ENCODE results near the gene GCLM. TPM values are rescaled to one million over a fixed set of nuclear protein-coding genes. Genes with fewer than 3 reads are reported as not detected.

GCLM gene
- total RNA-seq, 2 donors from 2014 or later = 12.5 to 28.4 TPM

GRCh38 chr1:93846206-93846991 is 62.8 kb downstream of the GCLM start:
- Histone ChIP-seq H3K36me3 (no peaks in the 10 kb centered on the region), H3K4me3 (peak overlapping the region; percentile 93), H3K4me1 (ENCODE audit: control insufficient read depth in 1 of 2, low read depth in 2 of 2) (peaks cover 8 to 27% of the 10 kb centered on the region in 2 donors), H3K27me3 (replicated peaks; ENCODE audit: insufficient read depth) (no peaks in the 10 kb centered on the region), H3K27ac (peak overlapping the region; percentile 95 to 98), H3K9me3 (no peaks in the 10 kb centered on the region)
- DNase-seq (ENCODE audit: low spot score) (peak; percentile 66), ATAC-seq (ENCODE audit: insufficient number of reproducible peaks, low FRiP score, low read depth) (peak; percentile 50)
- peak; percentile 52 for TF ChIP-seq CTCF (IDR thresholded peaks at IDR 0.05)

DNA sequence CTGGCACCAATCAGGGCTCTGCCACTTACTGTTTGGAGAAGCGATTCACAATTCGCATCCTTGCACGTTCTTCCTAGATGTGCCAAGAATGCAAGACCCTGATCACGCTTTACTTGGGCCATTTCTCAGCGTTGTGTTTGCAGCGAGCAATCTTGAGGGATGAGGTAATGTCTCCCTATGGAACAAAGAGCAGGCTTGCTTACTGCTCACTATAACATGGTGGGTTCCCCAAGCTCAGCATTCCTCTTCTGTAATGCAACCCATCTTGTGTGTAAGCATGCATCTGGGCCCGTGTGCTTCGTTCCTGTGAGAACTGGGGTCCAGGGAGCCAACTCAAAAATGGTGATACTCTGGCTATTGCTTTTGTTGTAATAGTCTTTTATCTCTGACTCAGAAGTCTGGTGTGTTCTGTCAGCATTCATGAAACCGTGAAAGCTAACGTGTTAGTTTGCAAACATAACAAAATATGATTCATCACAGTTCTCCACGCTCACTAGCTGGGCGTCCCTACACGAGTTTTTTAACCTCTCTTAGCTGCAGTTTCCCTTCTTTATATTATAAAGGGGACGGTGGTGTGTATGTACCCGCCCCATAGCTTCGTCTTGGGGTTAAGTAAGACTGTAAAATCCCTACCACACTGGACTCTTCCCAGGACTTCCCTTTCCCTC is 63.6 kb downstream of the GCLM start:
- peak; percentile 29 for ATAC-seq (ENCODE audit: insufficient number of reproducible peaks, low FRiP score, low read depth)
- no peak for DNase-seq (ENCODE audit: low spot score)

DNA sequence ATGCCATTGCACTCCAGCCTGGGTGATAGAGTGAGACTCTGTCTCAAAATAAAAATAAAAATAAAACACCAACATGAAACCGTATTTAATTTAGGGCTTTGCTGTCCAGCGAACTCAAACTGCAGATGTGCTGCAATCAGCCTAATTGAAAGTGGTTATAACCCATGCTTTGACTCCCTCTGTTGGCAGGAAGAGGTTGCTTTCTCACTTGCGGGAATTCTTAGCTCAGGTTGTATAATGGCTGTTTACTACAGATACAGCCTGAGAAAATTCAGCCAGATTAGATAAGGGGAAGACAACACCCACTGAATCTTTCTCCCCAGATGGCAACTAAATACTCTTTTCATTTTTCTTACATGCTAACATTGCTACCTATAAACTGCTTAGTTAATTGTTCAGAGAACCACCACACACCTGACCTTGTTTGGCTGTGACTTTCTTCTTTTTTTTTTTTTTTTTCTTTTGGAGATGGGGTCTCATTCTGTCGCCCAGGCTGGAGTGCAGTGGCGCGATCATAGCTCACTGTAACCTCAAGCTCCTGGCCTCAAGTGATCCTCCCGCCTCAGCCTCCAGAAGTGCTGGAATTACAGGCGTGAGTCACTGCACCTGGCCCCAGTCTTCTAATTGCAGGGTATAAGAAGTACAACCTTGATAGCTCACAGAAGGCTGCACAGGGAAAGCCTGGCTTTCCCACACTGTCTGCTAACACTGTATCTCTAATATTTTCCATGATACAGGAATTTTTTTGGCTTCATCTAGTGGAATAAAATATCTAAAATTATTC is 64.8 kb downstream of the GCLM start:
- ATAC-seq (ENCODE audit: insufficient number of reproducible peaks, low FRiP score, low read depth) (no peak), DNase-seq (ENCODE audit: low spot score) (no peak)
- Histone ChIP-seq H3K27me3 (replicated peaks; ENCODE audit: insufficient read depth) (no peaks in the 10 kb centered on the region), H3K9me3 (no peaks in the 10 kb centered on the region), H3K4me3 (no peak overlapping the region), H3K4me1 (ENCODE audit: control insufficient read depth in 1 of 2, low read depth in 2 of 2) (peaks cover 6 to 23% of the 10 kb centered on the region in 2 donors), H3K36me3 (no peaks in the 10 kb centered on the region), H3K27ac (peak overlapping the region; percentile 95 to 98)
- peak; percentile 41 for TF ChIP-seq CTCF (IDR thresholded peaks at IDR 0.05)

More for the DNA sequence above, 63.6 kb downstream of the GCLM start:
- H3K4me3 ChIP-seq = peak overlapping the region; percentile 93
- no peaks in the 10 kb centered on the region for H3K36me3 ChIP-seq
- peak overlapping the region; percentile 95 to 98 for H3K27ac ChIP-seq
- H3K9me3 ChIP-seq = no peaks in the 10 kb centered on the region
- peaks cover 6 to 23% of the 10 kb centered on the region in 2 donors for H3K4me1 ChIP-seq (ENCODE audit: control insufficient read depth in 1 of 2, low read depth in 2 of 2)
- TF ChIP-seq CTCF (IDR thresholded peaks at IDR 0.05) = no peak
- H3K27me3 ChIP-seq (replicated peaks; ENCODE audit: insufficient read depth) = no peaks in the 10 kb centered on the region

- DNase-seq (ENCODE audit: low spot score) (no peak), ATAC-seq (ENCODE audit: insufficient number of reproducible peaks, low FRiP score, low read depth) (no peak)
- H3K9me3 ChIP-seq = no peaks in the 10 kb centered on the region
- H3K4me3 ChIP-seq = no peak overlapping the region
- H3K27me3 ChIP-seq (replicated peaks; ENCODE audit: insufficient read depth) = no peaks in the 10 kb centered on the region
- peaks cover 6 to 18% of the 10 kb centered on the region in 2 donors for H3K4me1 ChIP-seq (ENCODE audit: control insufficient read depth in 1 of 2, low read depth in 2 of 2)
- no peaks in the 10 kb centered on the region for H3K36me3 ChIP-seq
- TF ChIP-seq CTCF (IDR thresholded peaks at IDR 0.05) = no peak
- no peak overlapping the region for H3K27ac ChIP-seq
These were observed 66.3 kb downstream of the GCLM start for GRCh38 chr1:93842750-93843500.

Measured in thoracic aorta (tissue), 2 donors.